ENCODE data around the gene GPR89B.
"Not testable (repeated sequence)": the region's sequence is repeated elsewhere in the genome, so short reads cannot be mapped to it uniquely, and the experiment has no call there.

GPR89B gene

GRCh38 chr1:147940456-147940855 lies 12.2 kb downstream of the GPR89B start:
- DNase-seq (ENCODE audit: low read depth in 2 of 2): not testable (repeated sequence)

- DNase-seq (ENCODE audit: low read depth in 2 of 2): not testable (repeated sequence)
These were observed 14.3 kb downstream of the GPR89B start for GRCh38 chr1:147942563-147942962.

- DNase-seq (ENCODE audit: low read depth in 2 of 2): not testable (repeated sequence)
These were observed 21.3 kb downstream of the GPR89B start for GRCh38 chr1:147949517-147949916.

GRCh38 chr1:147958906-147959305 lies 30.7 kb downstream of the GPR89B start:
- not testable (repeated sequence) for DNase-seq (ENCODE audit: low read depth in 2 of 2)

DNA sequence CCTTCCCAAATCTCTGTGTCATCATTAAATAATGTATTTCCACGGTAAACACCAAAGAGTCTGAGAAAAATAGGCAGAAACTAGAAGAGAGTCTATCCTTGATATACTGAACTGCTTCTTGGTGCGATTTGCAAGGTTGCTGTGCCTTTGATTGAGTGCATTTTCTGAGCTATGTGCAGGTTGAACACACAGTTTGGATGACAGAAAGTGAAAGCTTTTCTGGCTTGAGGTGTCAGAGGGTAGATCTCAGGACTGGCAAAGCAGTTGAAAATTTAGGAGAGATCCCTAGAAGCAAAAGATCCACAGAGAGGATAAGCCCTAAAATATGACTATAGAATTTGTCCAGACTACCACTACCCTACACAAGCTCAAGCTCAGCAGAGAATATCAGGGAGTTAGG lies 31.5 kb downstream of the GPR89B start:
- not testable (repeated sequence) for DNase-seq (ENCODE audit: low read depth in 2 of 2)

DNA sequence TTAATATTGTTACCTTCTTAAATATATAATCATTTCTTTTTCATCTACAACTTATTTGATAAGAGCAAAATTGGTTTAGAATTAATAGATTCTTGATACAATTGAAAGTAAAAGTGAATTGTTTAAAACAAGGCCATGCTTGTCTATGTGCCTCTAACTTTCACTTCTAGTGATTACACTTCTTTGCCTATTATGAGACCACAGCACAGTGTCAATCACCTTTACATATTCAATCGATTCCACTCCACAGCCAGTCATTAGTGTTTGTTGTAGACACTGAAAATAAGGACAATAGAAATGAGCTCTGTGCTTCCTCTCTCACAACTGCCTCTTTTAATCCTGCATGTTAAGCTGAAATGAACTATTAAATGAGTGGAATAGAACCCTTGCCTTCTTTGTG lies 36.4 kb downstream of the GPR89B start:
- not testable (repeated sequence) for DNase-seq (ENCODE audit: low read depth in 2 of 2)

- not testable (repeated sequence) for DNase-seq (ENCODE audit: low read depth in 2 of 2)
These were observed 38.4 kb downstream of the GPR89B start for GRCh38 chr1:147966657-147967056.

DNA sequence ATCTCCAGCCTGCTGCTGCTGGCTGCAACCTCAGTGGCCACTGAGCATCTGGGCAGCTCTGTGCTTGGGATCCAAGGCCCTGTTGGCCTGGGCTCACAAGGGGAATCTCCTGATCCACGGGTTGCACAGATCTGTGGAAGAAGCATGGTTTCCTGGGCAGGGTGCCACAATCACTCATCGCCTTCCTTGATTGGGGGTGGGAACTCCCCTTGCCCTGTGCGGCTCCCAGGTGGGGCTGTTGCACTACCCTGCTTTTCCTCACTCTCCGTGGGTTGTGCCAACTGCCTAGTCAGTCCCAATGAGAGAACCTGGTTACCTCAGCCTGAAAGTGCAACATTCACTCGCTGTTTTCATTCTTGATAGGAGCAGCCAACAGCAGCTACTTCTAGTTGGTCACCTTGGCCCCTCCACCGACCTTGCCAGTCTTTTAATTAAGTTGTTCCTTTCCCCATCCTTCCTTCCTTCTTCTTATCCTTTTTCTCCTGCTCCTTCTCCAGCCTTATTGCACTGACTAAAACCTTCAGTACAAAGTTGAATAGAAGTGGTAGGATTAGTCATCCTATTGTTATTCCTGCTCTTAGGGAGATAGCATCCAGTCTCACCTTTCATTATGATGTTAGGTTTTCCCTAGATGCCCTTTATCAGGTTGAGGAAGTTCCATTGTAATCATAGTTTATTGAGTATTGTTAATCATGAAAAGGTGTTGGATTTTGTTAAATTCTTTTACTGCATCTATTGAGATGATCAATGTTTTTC lies 50.9 kb downstream of the GPR89B start:
- DNase-seq (ENCODE audit: low read depth in 2 of 2): not testable (repeated sequence)

GRCh38 chr1:147985374-147985773 lies 57.2 kb downstream of the GPR89B start:
- DNase-seq (ENCODE audit: low read depth in 2 of 2): not testable (repeated sequence)

GRCh38 chr1:147987893-147988292 lies 59.7 kb downstream of the GPR89B start:
- DNase-seq (ENCODE audit: low read depth in 2 of 2): not testable (repeated sequence)

GRCh38 chr1:147992916-147993315 lies 64.7 kb downstream of the GPR89B start:
- not testable (repeated sequence) for DNase-seq (ENCODE audit: low read depth in 2 of 2)

- not testable (repeated sequence) for DNase-seq (ENCODE audit: low read depth in 2 of 2)
These were observed 65.2 kb downstream of the GPR89B start for GRCh38 chr1:147993400-147993799.

GRCh38 chr1:147993825-147994615 lies 65.8 kb downstream of the GPR89B start:
- DNase-seq (ENCODE audit: low read depth in 2 of 2): not testable (repeated sequence)

- DNase-seq (ENCODE audit: low read depth in 2 of 2): not testable (repeated sequence)
These were observed 67.9 kb downstream of the GPR89B start for GRCh38 chr1:147996088-147996487.

DNA sequence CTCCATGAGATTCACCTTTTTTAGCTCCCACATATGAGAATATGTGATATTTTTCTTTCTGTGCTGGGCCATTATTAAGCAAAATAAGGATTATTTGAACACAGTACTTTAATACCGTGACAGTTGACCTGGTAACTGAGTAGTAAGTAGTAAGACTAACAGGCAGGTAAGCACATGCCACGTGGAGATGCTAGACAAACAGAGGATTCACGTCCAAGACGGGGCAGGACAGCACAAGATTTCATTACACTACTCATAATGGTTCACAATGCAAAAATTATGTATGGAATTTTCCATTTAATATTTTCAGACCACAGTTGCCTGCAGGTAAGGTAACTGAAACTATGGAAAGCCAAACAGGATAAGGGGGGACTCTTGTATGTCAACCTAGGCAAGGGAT lies 79.5 kb downstream of the GPR89B start:
- DNase-seq (ENCODE audit: low read depth in 2 of 2): not testable (repeated sequence)

DNA sequence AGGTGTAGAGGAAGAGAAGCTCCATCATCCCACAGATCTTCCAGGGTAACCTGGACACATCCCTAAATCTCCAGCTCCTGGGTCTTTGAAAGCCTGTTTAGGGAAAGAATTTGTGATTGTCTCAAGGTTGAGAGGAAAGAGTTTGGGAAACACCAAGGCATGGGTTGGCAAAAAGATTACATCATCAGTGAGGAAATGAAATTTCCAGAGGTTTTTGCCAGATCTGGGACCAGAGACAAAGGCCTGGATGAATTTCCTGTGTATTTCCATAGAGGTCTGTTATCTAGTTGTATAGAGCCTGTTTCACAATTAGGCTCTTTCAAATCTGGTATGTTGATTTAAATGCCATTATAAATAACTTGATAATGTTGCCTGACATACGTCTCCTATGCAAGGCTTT lies 82.3 kb downstream of the GPR89B start:
- no peak for DNase-seq (ENCODE audit: low read depth in 2 of 2)

DNA sequence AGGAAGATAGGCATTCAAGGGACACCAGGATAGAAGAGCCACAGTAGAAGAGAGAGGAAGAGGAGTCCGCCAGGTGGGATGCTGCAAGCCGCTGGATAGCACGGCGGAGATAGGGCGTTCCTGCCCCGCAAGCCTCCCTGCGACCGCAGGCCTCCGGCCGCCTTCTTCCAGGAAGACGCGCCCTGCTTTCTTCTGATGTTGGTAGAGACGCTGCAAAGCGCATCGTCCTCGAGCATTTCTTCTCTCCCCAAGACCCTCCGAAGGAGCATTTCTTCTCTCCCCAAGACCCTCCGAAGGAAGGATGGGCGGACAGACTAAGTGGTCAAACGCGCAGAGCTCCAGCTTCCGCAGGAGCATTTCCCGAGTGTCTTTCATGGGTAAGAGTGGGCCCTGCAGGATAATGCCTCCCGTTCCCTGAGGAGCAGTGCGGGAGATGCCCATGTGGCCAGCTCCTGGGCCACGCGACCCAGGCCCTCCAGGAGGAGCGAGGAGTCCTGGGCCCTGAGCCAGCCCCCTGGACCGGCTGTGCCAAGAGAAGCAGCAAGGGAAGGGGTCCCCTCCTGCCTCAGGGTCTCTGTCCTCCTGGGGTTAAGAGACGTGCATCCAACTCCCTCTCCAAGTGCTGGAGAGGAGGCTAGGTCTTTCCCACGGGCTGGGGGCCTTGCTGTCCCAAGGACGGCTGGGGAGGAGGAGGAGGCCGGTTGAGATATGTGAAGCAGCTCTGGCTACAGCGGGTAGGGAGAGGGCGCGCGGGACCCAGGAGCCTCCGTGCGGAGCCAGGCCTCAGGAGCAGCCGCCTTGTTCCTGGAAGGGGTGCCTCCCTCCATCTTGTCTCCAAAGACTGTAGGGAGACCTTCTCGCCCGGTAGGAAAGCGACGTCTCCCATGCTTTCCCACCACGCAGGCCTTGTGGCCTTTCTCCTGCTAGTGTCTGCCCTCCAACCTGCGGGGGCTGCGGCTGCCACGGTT lies 85.2 kb downstream of the GPR89B start:
- DNase-seq (ENCODE audit: low read depth in 2 of 2): not testable (repeated sequence)

- DNase-seq (ENCODE audit: low read depth in 2 of 2): not testable (repeated sequence)
These were observed 86.3 kb downstream of the GPR89B start for GRCh38 chr1:148014289-148015200.

DNA sequence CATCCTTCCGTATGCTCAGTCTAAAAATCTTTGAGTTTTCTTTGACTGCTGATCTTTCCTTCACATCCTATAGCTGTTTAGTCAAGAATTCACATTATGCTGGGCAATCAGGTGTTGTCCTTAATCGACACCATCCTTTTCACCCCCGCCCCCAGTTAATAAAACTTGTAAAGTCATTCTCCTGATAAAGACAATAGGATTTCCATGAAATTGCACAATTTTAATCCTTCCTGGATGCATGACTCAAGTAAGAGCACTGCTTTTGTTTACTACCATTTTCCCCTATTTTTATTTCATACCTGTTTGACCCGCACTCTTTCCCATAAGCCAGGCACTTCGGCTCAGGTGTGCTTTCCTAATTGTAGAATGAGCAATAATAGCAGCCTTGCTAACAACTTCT lies 96.7 kb downstream of the GPR89B start:
- DNase-seq (ENCODE audit: low read depth in 2 of 2): not testable (repeated sequence)

DNA sequence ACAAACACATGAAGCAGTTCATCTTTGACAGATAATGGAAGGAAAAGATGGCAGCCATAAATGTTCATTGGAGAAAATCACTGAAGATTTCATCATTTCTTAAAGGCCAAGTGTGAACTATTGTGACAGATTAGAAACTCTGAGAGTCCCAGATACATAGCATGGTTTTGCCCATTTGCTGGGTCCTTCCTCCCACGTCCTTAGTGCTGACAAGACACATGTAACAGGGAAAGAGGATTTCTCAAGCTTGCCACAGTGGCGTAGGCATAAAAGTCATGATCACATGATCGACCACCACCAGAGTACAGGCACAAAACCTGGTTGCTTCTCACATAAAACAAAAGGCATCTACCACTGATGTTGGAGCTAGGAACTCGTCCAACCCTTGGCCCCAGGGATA lies 98.8 kb downstream of the GPR89B start:
- not testable (repeated sequence) for DNase-seq (ENCODE audit: low read depth in 2 of 2)
